ENCODE data around the gene GIMAP1.

Gene GIMAP1

GRCh38 chr7:150748376-150748775 lies 32.0 kb downstream of the GIMAP1 start:
- DNase-seq (ENCODE audit: low spot score), result no peak

- no peak for DNase-seq (ENCODE audit: low spot score)
Measured at GRCh38 chr7:150751702-150752101, 35.3 kb downstream of the GIMAP1 start.

DNA sequence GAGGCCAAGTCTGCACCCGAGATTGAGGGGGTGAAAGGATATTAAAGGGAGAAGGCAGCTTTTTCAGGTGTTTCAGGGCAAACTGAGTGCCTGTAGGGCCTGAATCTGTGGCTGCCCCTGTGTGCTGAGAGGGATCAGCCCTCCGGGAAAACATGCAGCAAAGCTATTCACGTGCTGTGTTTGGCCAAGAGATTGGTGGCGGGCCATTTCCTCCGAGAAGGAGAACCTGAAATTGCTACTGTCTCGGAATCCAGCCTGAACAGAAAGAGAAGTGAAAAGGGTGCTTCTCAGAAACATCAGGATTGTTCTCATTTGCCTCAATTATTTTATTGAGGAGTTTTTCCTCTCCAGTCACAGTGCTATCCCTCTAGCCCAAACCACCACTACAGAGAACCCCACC lies 36.8 kb downstream of the GIMAP1 start:
- no peak for DNase-seq (ENCODE audit: low spot score)

DNA sequence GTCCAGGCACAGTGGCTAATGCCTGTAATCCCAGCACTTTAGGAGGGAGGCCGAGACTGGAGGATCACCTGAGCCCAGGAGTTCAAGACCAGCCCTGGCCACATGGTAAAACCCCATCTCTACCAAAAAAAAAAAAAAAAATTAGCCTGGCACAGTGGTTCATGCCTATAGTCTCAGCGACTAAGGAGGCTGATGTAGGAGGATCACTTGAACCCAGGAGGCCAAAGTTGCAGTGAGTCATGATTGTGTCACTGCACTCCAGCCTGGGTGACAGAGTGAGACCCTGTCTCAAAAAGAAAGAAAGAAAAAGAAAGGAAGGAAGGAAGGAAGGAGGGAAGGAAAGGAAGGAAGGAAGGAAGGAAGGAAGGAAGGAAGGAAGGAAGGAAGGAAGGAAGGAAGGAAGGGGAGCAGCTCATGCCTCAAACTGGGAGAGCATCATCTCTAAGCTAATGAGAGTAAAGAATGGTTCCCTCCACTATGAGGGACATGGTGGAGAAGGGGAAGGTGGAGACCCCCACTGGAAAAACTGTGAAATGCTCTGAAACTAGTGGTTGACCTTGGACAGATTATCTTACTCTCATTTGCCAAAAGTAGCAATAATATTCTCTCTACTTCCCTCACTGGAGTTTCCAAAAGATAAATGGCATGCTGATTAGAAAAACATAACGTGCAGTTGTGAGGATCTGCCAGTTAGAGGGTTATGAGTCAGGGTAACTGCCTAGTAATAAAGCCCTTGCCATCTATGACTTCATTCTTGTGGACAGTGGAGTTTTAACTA lies 37.6 kb downstream of the GIMAP1 start:
- DNase-seq (ENCODE audit: low spot score), result no peak

GRCh38 chr7:150754951-150755350 lies 38.5 kb downstream of the GIMAP1 start:
- DNase-seq (ENCODE audit: low spot score), result no peak

- DNase-seq (ENCODE audit: low spot score), result no peak
Measured at GRCh38 chr7:150755473-150756099, 39.2 kb downstream of the GIMAP1 start.

GRCh38 chr7:150756166-150756565 lies 39.8 kb downstream of the GIMAP1 start:
- no peak for DNase-seq (ENCODE audit: low spot score)

DNA sequence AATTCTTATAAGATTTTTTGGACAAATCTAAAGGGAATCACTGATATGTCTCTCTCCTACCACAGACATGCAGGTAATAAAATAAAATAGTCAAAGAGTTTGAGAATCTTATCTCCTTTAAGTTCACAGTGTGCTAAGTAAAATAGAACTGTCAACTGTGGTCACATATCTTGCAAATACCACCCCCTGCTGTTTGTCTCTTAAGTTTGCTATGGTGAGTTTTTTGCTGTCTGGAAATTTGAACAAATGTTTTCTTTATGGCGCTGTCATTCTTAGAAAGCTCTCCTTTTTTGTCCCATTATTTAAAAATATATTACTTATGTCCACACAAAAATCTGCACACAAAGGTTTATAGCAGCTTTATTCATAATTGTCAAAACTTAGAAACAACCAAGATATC lies 40.4 kb downstream of the GIMAP1 start:
- no peak for DNase-seq (ENCODE audit: low spot score)

- DNase-seq (ENCODE audit: low spot score), result no peak
Measured at GRCh38 chr7:150759479-150759878, 43.1 kb downstream of the GIMAP1 start.

- no peak for DNase-seq (ENCODE audit: low spot score)
Measured at GRCh38 chr7:150766334-150766709, 49.9 kb downstream of the GIMAP1 start.

GRCh38 chr7:150769768-150770167 lies 53.4 kb downstream of the GIMAP1 start:
- DNase-seq (ENCODE audit: low spot score), result no peak

All from ecto neural progenitor cell (in vitro differentiated cells).